GM18861 (cell line): ENCODE data around the gene ACVR1.
"Not testable (repeated sequence)": the region's sequence is repeated elsewhere in the genome, so short reads cannot be mapped to it uniquely, and the experiment has no call there.

Experiments used
- ATAC-seq: cut with Tn5 transposase; IDR thresholded peaks from one replicate; pipeline ENCODE4 v1.9.1; 2021; ENCODE audit not compliant: unreplicated experiment

The ACVR1 gene

GRCh38 chr2:157830696-157831570 lies 45.2 kb downstream of the ACVR1 start:
- ATAC-seq = no peak

GRCh38 chr2:157830266-157830665 lies 45.9 kb downstream of the ACVR1 start:
- no peak for ATAC-seq

- no peak for ATAC-seq
Measured at GRCh38 chr2:157827377-157827776, 48.8 kb downstream of the ACVR1 start.

- not testable (repeated sequence) for ATAC-seq
Measured at GRCh38 chr2:157826644-157827043, 49.5 kb downstream of the ACVR1 start.

- ATAC-seq = no peak
Measured at GRCh38 chr2:157825885-157826284, 50.2 kb downstream of the ACVR1 start.

- ATAC-seq = no peak
Measured at GRCh38 chr2:157822993-157823392, 53.1 kb downstream of the ACVR1 start.

GRCh38 chr2:157822533-157822932 lies 53.6 kb downstream of the ACVR1 start:
- ATAC-seq = no peak

GRCh38 chr2:157821519-157822131 lies 54.5 kb downstream of the ACVR1 start:
- ATAC-seq = no peak

- ATAC-seq = no peak
Measured at GRCh38 chr2:157820193-157820592, 55.9 kb downstream of the ACVR1 start.

- ATAC-seq = no peak
Measured at GRCh38 chr2:157819761-157820160, 56.4 kb downstream of the ACVR1 start.

GRCh38 chr2:157818227-157818626 lies 57.9 kb downstream of the ACVR1 start:
- ATAC-seq = no peak

- no peak for ATAC-seq
Measured at GRCh38 chr2:157815421-157815820, 60.7 kb downstream of the ACVR1 start.

- ATAC-seq = no peak
Measured at GRCh38 chr2:157813467-157813866, 62.7 kb downstream of the ACVR1 start.

GRCh38 chr2:157810037-157810436 lies 66.1 kb downstream of the ACVR1 start:
- ATAC-seq = no peak

- ATAC-seq = no peak
Measured at GRCh38 chr2:157809212-157809611, 66.9 kb downstream of the ACVR1 start.

GRCh38 chr2:157808421-157808820 lies 67.7 kb downstream of the ACVR1 start:
- no peak for ATAC-seq

- no peak for ATAC-seq
Measured at GRCh38 chr2:157806426-157807077, 69.6 kb downstream of the ACVR1 start.

- no peak for ATAC-seq
Measured at GRCh38 chr2:157805519-157805918, 70.6 kb downstream of the ACVR1 start.

- ATAC-seq = no peak
Measured at GRCh38 chr2:157804355-157804754, 71.8 kb downstream of the ACVR1 start.

- no peak for ATAC-seq
Measured at GRCh38 chr2:157803952-157804351, 72.2 kb downstream of the ACVR1 start.

- no peak for ATAC-seq
Measured at GRCh38 chr2:157803476-157803875, 72.7 kb downstream of the ACVR1 start.
